K562 (cell line): ENCODE data around the gene PCCB. TPM values are rescaled to one million over a fixed set of nuclear protein-coding genes. Genes with fewer than 3 reads are reported as not detected.
A peak's percentile ranks its signal among the peaks of the same experiment; 100 is the strongest.

Source experiments
- BACH1 ChIP-seq: fragments of 200-800 bp; sonication (Bioruptor generic); IDR thresholded peaks from 2 replicates; pipeline ENCODE4 v1.6.1; 2016; ENCODE audit warnings: missing genetic modification characterization, missing compliant biosample characterization
- CCNT2 ChIP-seq: IDR thresholded peaks from 2 replicates; pipeline ENCODE4 v1.6.1; 2011; ENCODE audit warnings: borderline replicate concordance, low read depth, mild to moderate bottlenecking, moderate library complexity, mixed read lengths, low read length; ENCODE audit not compliant: insufficient read length; ENCODE audit errors: extremely low read depth
- CHD7 ChIP-seq: fragments of 200-600 bp; sonication (generic); IDR thresholded peaks from one replicate; pipeline ENCODE4 v1.6.1; 2012; ENCODE audit warnings: mild to moderate bottlenecking, low read depth, low read length, inconsistent platforms
- HNRNPUL1 ChIP-seq: fragments of 200-400 bp; formaldehyde crosslinking; IDR thresholded peaks from 2 replicates; pipeline ENCODE4 v1.6.1; 2017; ENCODE audit warnings: low read length
- HSF4 ChIP-seq: fragments of 250-450 bp; sonication (Bioruptor Pico); IDR thresholded peaks from 2 replicates; pipeline ENCODE4 v2.1.2; 2022; ENCODE audit warnings: mild to moderate bottlenecking, moderate library complexity, borderline replicate concordance
- MLX ChIP-seq, 2 experiments: fragments of 450-650 bp in 1 of 2; sonication (generic) in 1 of 2; formaldehyde crosslinking; conservative IDR thresholded peaks; 2 replicates each; pipeline versions ENCODE4 v1.4.0 to v1.8.1; 2020 to 2022; ENCODE audit warnings: mild to moderate bottlenecking in 1 of 2, missing genetic modification reagents in 1 of 2
- POU5F1 ChIP-seq: fragments of 150-350 bp; IDR thresholded peaks from 2 replicates; pipeline ENCODE4 v1.6.1; 2014; ENCODE audit warnings: borderline replicate concordance, low read length, low read depth, mild to moderate bottlenecking; ENCODE audit not compliant: partially characterized antibody
- TBL1XR1 ChIP-seq, 2 experiments: IDR thresholded peaks; 2 replicates each; pipeline ENCODE4 v1.6.1; 2012; ENCODE audit warnings: improper control_type of control experiment in 2 of 2, low read length in 2 of 2, mild to moderate bottlenecking in 1 of 2
- ZC3H11A ChIP-seq: IDR thresholded peaks from 2 replicates; pipeline ENCODE4 v1.6.1; 2012; ENCODE audit warnings: low read depth, low read length, improper control_type of control experiment
- ZHX1 ChIP-seq: fragments of 150-350 bp; conservative IDR thresholded peaks from 2 replicates; pipeline ENCODE4 v1.6.1; 2014; ENCODE audit warnings: low read length
- ZNF143 ChIP-seq: sonication (generic); formaldehyde crosslinking; IDR thresholded peaks from 2 replicates; pipeline ENCODE4 v1.9.0; 2022; ENCODE audit warnings: mild to moderate bottlenecking, missing genetic modification reagents
- ZNF165 ChIP-seq: fragments of 250-450 bp; sonication (Bioruptor Pico); IDR thresholded peaks from 2 replicates; pipeline ENCODE4 v1.4.0; 2020; ENCODE audit warnings: borderline replicate concordance
- polyA plus RNA-seq, 8 experiments: library from polyadenylated mRNA; depleted of rRNA in 4 of 8; stranded (reverse) in 5 of 8; unstranded in 3 of 8; fragments of >200 nt; fragmentation: Nextera tagmentation in 2 of 8; fragmentation: Illumina TruSeq in 1 of 8; extraction: Ambion mirVana in 2 of 8; extraction: Trizol in 1 of 8; gene quantifications; 2 replicates each; pipeline versions ENCODE4 v1.2.1 to v1.2.3, GENCODE V29; 2011 to 2014; ENCODE audit warnings: inconsistent platforms in 1 of 8, missing spikeins in 1 of 8
- total RNA-seq, 7 experiments: library from RNA; depleted of rRNA in 6 of 7; stranded (reverse); fragments of >200 nt in 6 of 7; fragmentation: Illumina TruSeq in 2 of 7; extraction: Trizol in 2 of 7; gene quantifications; 2 replicates each; pipeline versions ENCODE4 v1.2.1 to v1.2.3, GENCODE V29; 2011 to 2021; ENCODE audit warnings: low replicate concordance in 1 of 7

PCCB gene
- total and polyA plus RNA-seq, 9 of the 15 experiments (the other 6 are each of a cell fraction or from before 2014, with no cell fraction given) = 69.5 to 173 (median 92.8) TPM

- TF ChIP-seq CHD7 (no peak), POU5F1 (no peak), ZHX1 (no peak), HSF4 (no peak), BACH1 (tag) (no peak), ZNF143 (CRISPR knock-in tag) (no peak), HNRNPUL1 (no peak), CCNT2 (no peak), ZNF165 (CRISPR knock-in tag) (no peak), MLX (CRISPR knock-in tag; conservative IDR thresholded peaks at IDR 0.05) (no peak; a peak in 1 of 4 replicates), ZC3H11A (no peak), TBL1XR1 (IDR thresholded peaks at IDR 0.05; ENCODE audit: low read length in 2 of 2) (0 out of 4 replicates have a peak, but pooled peaks of 1 of the 2 experiments have one; percentile 49)
Measured at GRCh38 chr3:136250903-136251460, 842 bp downstream of the PCCB start (continued).
